ENCODE measurements around the gene SCG3. TPM values are rescaled to one million over a fixed set of nuclear protein-coding genes. Genes with fewer than 3 reads are reported as not detected.

The SCG3 gene
- total RNA-seq, result not detected in 2 replicates

GRCh38 chr15:51681303-51681963, at the start of gene SCG3:
Gene SCG3 (plus strand): TSS chr15:51681503. CDS start chr15:51681756, 253 bp downstream.

DNA sequence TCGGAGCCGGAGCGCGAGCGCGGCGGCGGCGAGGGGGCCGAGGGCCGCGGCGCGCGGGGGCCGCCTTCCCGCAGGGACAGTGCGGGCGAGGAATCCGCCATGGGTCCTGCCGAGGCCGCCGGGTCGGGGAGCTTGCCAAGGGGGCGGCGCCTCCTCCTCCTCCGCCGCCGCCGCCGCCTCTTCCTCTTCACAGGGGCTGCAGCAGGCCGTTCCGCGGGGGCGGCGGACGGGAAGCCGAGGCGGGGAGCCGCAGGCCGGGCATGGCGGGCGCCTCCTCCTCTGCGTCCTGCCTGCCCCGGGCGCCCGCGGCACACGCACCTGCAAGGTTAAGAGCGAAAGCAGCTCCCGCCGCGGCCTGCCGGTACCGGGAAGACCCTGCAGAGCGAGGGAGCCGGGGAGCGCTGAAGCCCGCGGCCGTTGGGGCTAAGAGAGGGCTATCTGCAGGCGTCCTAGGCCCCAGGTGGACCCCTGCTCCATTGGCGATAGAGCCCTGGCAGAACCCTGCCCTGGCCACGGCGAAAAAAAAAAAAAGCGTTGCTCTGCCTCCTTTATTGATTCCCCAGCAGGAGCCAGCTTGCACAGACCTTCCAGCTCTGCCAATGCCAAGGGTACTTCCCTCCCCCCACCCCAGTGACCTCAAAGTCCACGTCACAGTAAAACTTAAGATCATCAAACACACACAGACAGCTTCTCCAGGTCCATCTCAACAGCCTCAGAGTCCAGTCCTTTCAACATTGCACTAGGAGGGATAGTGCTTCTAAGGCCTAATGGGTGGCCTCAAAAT, 56.4 kb downstream of the SCG3 start, which contains the start of gene LYSMD2:
LYSMD2 (minus strand) TSS at position 134 of the 784 bp plus-strand sequence; CDS start at position 101, 33 bp downstream.

GRCh38 chr15:51750792-51751696, 69.7 kb downstream of the SCG3 start, which contains the start of gene TMOD2:
Gene TMOD2 (plus strand): TSS chr15:51751597. CDS start chr15:51766442, 14,845 bp downstream.

Other genes starting within 250 kb of the SCG3 start
- gene DMXL2, start 58.7 kb upstream of the SCG3 start, total RNA-seq, result 7.3 and 9.4 TPM in 2 replicates
- gene LYSMD2, start 56.2 kb downstream of the SCG3 start, total RNA-seq, result 9.1 TPM in 2 replicates
- gene TMOD2, start 70.1 kb downstream of the SCG3 start, total RNA-seq, result 1.4 and 5.8 TPM in 2 replicates
- 41.2 and 42.4 TPM in 2 replicates for gene TMOD3, start 148.2 kb downstream of the SCG3 start, total RNA-seq

Measured in hair follicular keratinocyte (primary cell).